Skin of body (tissue), 2 donors: ENCODE data around the gene CFAP44. TPM values are rescaled to one million over a fixed set of nuclear protein-coding genes. Genes with fewer than 3 reads are reported as not detected.
"Not testable (repeated sequence)": the region's sequence is repeated elsewhere in the genome, so short reads cannot be mapped to it uniquely, and the experiment has no call there.

Experiments
- DNase-seq: peaks from one replicate; lab custom pipeline; 2025; lab: John Stamatoyannopoulos, UW
- total RNA-seq: library from RNA; depleted of rRNA; stranded (reverse); fragments of >200 nt; gene quantifications from one replicate; pipeline ENCODE4 v1.2.3, GENCODE V29; 2014

The CFAP44 gene
- 11.5 TPM for total RNA-seq

GRCh38 chr3:113441051-113441770, at the start of gene CFAP44:
CFAP44 (minus strand) TSS chr3:113441493; CDS start chr3:113433664, 7,829 bp downstream.
- DNase-seq, result peak; percentile 32

GRCh38 chr3:113485161-113485609, 43.9 kb upstream of the CFAP44 start:
- DNase-seq, result no peak

- peak; percentile 0 for DNase-seq
Observed at GRCh38 chr3:113468539-113468938, 27.2 kb upstream of the CFAP44 start.

- DNase-seq, result no peak
Observed at GRCh38 chr3:113461488-113461887, 20.2 kb upstream of the CFAP44 start.

GRCh38 chr3:113458554-113458953, 17.3 kb upstream of the CFAP44 start:
- not testable (repeated sequence) for DNase-seq

GRCh38 chr3:113455446-113455845, 14.2 kb upstream of the CFAP44 start:
- DNase-seq, result no peak

- no peak for DNase-seq
Observed at GRCh38 chr3:113454630-113455029, 13.3 kb upstream of the CFAP44 start.

- DNase-seq, result no peak
Observed at GRCh38 chr3:113454057-113454456, 12.8 kb upstream of the CFAP44 start.

GRCh38 chr3:113450911-113451310, 9.6 kb upstream of the CFAP44 start:
- DNase-seq, result no peak

- no peak for DNase-seq
Observed at GRCh38 chr3:113439606-113440005, 1.7 kb downstream of the CFAP44 start.

GRCh38 chr3:113438224-113438623, 3.1 kb downstream of the CFAP44 start:
- no peak for DNase-seq

- no peak for DNase-seq
Observed at GRCh38 chr3:113437411-113437810, 3.9 kb downstream of the CFAP44 start.

GRCh38 chr3:113436809-113437208, 4.5 kb downstream of the CFAP44 start:
- no peak for DNase-seq

- DNase-seq, result no peak
Observed at GRCh38 chr3:113431811-113432210, 9.5 kb downstream of the CFAP44 start.

GRCh38 chr3:113428581-113428980, 12.7 kb downstream of the CFAP44 start:
- no peak for DNase-seq

- no peak for DNase-seq
Observed at GRCh38 chr3:113423699-113424098, 17.6 kb downstream of the CFAP44 start.

- DNase-seq, result no peak
Observed at GRCh38 chr3:113421082-113421481, 20.2 kb downstream of the CFAP44 start.

GRCh38 chr3:113409676-113410075, 31.6 kb downstream of the CFAP44 start:
- DNase-seq, result no peak

- no peak for DNase-seq
Observed at GRCh38 chr3:113405180-113405579, 36.1 kb downstream of the CFAP44 start.

- DNase-seq, result no peak
Observed at GRCh38 chr3:113404637-113405036, 36.7 kb downstream of the CFAP44 start.
